ENCODE measurements around the gene SRXN1. TPM values are rescaled to one million over a fixed set of nuclear protein-coding genes. Genes with fewer than 3 reads are reported as not detected.

The SRXN1 gene
- total RNA-seq, 4 donors from 2014 or later: 12.2 to 27.8 (median 15.3) TPM

- no peak for DNase-seq (ENCODE audit: low spot score in 2 of 2)
- 57 to 59% methylated on average over 8 of the region's 8 CpGs for WGBS, 2 donors
- no peak for TF ChIP-seq POLR2A (IDR thresholded peaks at IDR 0.05)
- TF ChIP-seq CTCF (IDR thresholded peaks at IDR 0.05): no peak
- H3K4me3 ChIP-seq (ENCODE audit: low read depth, poor library complexity, severe bottlenecking): no peak overlapping the region
- intact Hi-C loops (cut with DNase I; ENCODE audit: low total_unique reads): no loop called here
Measured at GRCh38 chr20:602111-602970, 50.7 kb downstream of the SRXN1 start.

DNA sequence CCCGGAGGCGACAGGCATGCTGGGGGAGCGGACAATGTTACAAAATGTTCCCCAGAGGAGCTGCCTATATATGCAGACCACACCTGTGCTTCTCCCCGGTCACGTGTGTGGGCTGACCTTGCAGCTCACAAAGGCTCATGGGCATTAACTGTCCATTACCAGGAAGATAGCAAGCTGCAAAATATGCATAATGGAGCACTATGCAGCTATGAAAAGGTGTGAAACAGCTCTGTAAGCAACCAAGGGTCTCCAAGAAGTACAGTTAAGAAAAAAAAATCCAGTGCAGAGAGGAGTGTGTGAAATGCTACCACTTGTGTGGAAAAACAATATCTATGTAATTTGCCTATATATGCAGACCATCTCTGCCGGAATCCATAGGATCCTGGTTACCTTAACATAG is 52.3 kb downstream of the SRXN1 start:
- no peak overlapping the region for H3K4me3 ChIP-seq (ENCODE audit: low read depth, poor library complexity, severe bottlenecking)
- intact Hi-C loops (cut with DNase I; ENCODE audit: low total_unique reads): no loop called here
- DNase-seq (ENCODE audit: low spot score in 2 of 2): no peak
- 84 to 95% methylated on average over 6 of the region's 6 CpGs for WGBS, 2 donors
- no peak for TF ChIP-seq POLR2A (IDR thresholded peaks at IDR 0.05)
- no peak for TF ChIP-seq CTCF (IDR thresholded peaks at IDR 0.05)

GRCh38 chr20:600141-600540 is 52.9 kb downstream of the SRXN1 start:
- no peak for DNase-seq (ENCODE audit: low spot score in 2 of 2)
- WGBS, 2 donors: 89 to 90% methylated on average over 2 of the region's 2 CpGs
- intact Hi-C loops (cut with DNase I; ENCODE audit: low total_unique reads): no loop called here
- H3K4me3 ChIP-seq (ENCODE audit: low read depth, poor library complexity, severe bottlenecking): no peak overlapping the region
- TF ChIP-seq POLR2A (IDR thresholded peaks at IDR 0.05) (no peak), CTCF (IDR thresholded peaks at IDR 0.05) (no peak)

GRCh38 chr20:598133-598850 is 54.7 kb downstream of the SRXN1 start:
- no peak for TF ChIP-seq CTCF (IDR thresholded peaks at IDR 0.05)
- no peak overlapping the region for H3K4me3 ChIP-seq (ENCODE audit: low read depth, poor library complexity, severe bottlenecking)
- 70% methylated on average over 13 of the region's 13 CpGs for WGBS, 2 donors
- intact Hi-C loops (cut with DNase I; ENCODE audit: low total_unique reads): no loop called here
- no peak for DNase-seq (ENCODE audit: low spot score in 2 of 2)

DNA sequence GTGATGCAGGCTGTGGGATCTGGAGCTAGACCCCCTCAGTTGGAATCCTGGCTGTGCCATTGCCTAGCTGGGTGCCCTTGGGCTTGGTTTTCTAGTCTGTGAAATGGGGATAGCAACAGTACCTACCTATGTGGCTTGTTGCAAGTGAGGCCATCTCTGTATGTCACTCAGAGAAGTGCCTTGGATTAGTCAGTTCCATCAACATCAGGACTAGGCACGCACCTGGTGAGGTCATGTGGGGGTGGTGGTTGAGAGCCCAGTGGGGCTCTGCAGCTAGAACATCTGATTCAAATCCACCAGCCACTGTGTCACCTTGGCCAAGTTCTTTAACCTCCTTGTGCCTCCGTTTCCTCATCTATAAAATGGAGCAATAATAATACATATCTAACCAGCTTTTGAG is 55.4 kb downstream of the SRXN1 start:
- intact Hi-C loops (cut with DNase I; ENCODE audit: low total_unique reads): no loop called here
- TF ChIP-seq POLR2A (IDR thresholded peaks at IDR 0.05) (no peak), CTCF (IDR thresholded peaks at IDR 0.05) (no peak)
- WGBS, 2 donors: 92 to 95% methylated on average over 2 of the region's 2 CpGs
- DNase-seq (ENCODE audit: low spot score in 2 of 2): no peak
- no peak overlapping the region for H3K4me3 ChIP-seq (ENCODE audit: low read depth, poor library complexity, severe bottlenecking)

Other genes starting within 250 kb of the SRXN1 start
- 10 to 100 TPM; 65.2 to 90.1 (median 77.1) TPM for gene RBCK1, start 244.9 kb downstream of the SRXN1 start, total RNA-seq
- 10 to 100 TPM; 36.5 to 44.8 (median 42.5) TPM for gene TBC1D20, start 190.7 kb downstream of the SRXN1 start, total RNA-seq
- gene CSNK2A1, start 109.4 kb downstream of the SRXN1 start, total RNA-seq: 10 to 100 TPM; 86.0 to 96.7 (median 90.3) TPM
- gene TCF15, start 42.9 kb downstream of the SRXN1 start, total RNA-seq: under 1 TPM in 1 of 4 donors, not detected in 3; 0.71 TPM
- not detected for gene SCRT2, start 22.6 kb upstream of the SRXN1 start, total RNA-seq
- 1 to 10 TPM; 2.2 to 7.5 (median 3.0) TPM for gene SLC52A3, start 115.3 kb upstream of the SRXN1 start, total RNA-seq
- 100 to 1,000 TPM in 1 of 4 donors, 10 to 100 TPM in 3; 66.3 to 107 (median 82.5) TPM for gene FAM110A, start 180.5 kb upstream of the SRXN1 start, total RNA-seq